Activated naive CD4-positive, alpha-beta T cell treated with Interleukin-2 at 50 U/mL for 16 hours (primary cell): Measurements from ENCODE around the gene MYD88.

Experiments used
- DNase-seq: peaks from one replicate; pipeline ENCODE4 v3.0.0-alpha.2; 2020

The MYD88 gene

GRCh38 chr3:38138349-38139190 lies at the start of gene MYD88:
Gene MYD88, plus strand, starts transcription at chr3:38138661. Its CDS starts 40 bp downstream, at chr3:38138701.
- DNase-seq: peak; percentile 86

GRCh38 chr3:38089163-38089562 lies 49.3 kb upstream of the MYD88 start:
- DNase-seq: no peak

DNA sequence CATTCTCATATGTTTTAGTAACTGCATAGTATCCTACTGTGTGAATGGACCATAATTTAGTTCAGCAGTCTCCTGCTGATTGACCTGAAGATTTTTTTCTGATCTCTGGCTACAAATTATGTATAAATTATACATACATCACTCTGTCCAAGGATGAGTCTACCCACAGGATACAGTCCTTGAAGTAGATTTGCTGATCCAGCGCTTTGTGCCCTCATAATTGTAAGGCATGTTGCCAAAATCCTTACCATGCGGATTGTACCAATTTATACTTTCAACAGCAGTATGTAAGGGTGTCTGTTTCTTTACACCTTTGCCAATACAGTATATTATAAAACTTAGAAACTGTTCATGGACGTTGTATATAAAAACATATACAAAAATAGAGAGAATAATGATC lies 48.0 kb upstream of the MYD88 start:
- no peak for DNase-seq

GRCh38 chr3:38094999-38095398 lies 43.5 kb upstream of the MYD88 start:
- DNase-seq: no peak

- no peak for DNase-seq
Measured at GRCh38 chr3:38095669-38096483, 42.6 kb upstream of the MYD88 start.

- DNase-seq: no peak
Measured at GRCh38 chr3:38097446-38098375, 40.8 kb upstream of the MYD88 start.

DNA sequence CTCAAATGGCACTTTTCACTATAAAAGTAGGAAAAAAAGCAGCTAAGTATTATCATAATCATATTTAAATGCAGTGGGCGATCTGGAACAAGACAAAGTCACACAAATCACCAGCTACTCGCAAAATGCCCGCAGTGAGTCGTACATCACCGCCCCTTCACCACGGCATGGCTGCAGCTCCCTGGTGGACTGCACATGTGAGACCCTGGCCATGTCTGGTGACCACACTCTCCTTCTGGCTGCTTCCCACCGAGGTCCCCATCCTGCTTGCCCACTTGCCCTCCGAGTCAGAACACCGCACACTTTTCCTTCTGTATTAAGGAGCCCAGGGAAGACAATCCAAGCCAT lies 40.1 kb upstream of the MYD88 start:
- DNase-seq: no peak

DNA sequence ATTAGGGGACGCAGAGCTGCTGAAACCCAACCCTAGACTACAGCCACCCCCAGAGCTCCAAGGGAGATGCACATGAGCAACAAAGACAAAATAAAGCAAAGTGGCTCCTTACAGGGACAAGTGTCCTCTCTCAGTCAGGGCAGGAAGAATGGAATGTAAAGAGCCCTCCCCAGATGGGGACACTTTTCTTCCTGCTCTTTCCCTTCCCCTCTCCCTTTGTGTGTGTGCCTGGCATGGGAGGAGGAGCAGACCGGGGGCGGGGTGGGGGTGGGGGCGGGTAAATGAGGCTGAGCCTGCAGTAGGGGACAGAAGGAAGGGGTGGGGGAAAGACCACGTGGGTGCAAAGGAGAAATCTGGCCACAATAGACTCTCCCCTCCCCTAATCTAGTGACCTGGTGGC lies 38.9 kb upstream of the MYD88 start:
- DNase-seq: no peak

- no peak for DNase-seq
Measured at GRCh38 chr3:38100498-38100897, 38.0 kb upstream of the MYD88 start.

- DNase-seq: no peak
Measured at GRCh38 chr3:38101811-38102443, 36.5 kb upstream of the MYD88 start.

- no peak for DNase-seq
Measured at GRCh38 chr3:38102444-38102814, 36.0 kb upstream of the MYD88 start.

DNA sequence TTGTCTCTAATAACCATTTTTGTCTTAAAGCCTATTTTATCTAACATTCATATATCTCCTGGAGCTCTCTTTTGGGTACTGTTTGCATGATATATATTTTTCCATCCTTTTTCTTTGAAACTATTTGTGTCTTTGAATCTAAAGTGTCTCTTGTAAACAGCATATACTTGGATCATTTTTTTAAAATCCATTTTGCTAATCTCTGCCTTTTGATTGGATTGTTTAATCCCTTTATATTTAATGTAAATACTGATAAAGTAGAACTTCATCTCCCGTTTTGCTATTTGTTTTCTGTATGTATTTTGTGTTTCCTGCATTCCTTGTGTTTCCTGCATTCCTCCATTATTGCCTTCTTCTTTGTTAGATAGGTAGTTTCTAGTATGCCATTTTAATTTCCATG lies 32.9 kb upstream of the MYD88 start:
- no peak for DNase-seq

DNA sequence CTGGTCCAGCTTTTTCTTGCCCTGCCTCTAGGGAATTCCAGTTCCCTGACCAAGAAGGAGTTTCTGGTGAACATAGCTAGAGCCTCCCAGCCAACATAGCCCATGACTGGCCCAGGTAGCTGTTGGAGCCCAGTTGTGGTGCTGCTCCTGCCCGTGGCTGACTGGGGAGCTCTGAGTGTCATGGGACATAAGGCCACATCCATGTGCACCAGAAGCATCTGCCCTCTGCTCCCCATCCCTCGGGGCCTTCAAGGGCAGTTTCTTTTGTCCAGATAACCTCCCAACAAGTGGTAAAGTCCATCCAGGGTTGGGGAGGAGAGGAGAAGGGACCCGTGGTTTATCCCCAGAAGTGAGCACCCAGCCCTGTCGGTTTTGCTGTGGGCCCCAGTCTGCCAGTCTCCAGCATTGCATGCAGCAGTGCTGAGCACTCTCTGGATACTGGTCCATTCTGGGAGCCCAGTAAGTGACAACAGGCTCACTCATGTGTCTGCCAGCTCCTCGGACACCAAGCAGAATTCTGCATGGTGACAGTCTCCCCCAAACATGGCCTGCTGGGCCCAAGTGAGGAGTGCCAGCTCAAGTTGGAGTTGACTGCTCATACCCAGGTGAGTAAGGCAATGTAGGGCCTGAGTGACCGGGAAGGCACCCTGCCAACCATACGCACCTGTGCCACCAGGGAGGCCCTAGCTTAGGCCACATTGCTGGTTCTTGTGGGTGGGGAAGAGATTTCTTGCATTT lies 30.4 kb upstream of the MYD88 start:
- DNase-seq: no peak

DNA sequence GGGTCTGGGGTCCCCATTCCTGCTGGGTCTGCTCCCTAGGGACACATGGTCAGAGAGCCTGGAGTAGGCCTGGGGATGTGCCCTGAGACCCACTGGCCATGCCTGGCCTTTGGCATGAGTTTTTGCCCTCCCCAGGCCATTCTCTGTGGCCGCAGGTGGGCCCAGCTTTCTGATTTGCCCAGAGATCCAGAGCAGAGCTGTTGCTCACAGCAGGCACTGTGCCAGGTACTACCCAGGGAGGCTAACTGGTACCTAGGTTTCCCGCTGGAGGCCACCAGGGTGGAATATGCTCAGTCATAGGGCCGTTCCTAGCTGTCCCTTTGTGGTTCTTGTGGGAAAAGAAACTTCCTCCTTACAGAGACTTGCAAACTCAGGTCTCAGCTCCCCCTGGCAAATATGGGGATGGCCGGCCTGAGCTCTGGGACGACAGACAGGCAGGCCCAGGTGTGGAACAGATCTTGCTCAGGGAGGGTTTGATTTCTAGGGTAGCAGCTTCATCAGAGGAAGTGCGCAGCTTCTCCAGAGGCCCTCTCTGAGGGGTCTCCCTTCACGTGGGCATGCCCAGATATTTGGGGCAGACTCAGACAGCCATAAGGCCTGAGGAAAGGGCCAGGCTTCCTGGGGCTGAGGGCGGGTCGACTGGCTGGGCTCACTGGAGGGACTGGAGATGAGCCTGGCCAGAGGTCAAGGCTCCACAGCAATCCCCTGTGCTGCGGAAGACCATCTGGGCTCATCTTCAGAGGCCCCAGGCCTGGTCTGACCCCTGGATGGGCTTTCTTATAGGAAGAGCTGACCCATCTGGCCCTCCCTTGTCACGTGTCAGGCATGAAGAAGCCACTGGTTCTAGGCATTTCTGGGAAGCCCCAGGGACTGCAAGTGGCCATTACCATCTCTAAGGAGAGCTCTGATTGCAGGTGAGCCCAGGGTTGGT lies 29.5 kb upstream of the MYD88 start:
- DNase-seq: no peak

- DNase-seq: no peak
Measured at GRCh38 chr3:38109580-38110313, 28.7 kb upstream of the MYD88 start.

DNA sequence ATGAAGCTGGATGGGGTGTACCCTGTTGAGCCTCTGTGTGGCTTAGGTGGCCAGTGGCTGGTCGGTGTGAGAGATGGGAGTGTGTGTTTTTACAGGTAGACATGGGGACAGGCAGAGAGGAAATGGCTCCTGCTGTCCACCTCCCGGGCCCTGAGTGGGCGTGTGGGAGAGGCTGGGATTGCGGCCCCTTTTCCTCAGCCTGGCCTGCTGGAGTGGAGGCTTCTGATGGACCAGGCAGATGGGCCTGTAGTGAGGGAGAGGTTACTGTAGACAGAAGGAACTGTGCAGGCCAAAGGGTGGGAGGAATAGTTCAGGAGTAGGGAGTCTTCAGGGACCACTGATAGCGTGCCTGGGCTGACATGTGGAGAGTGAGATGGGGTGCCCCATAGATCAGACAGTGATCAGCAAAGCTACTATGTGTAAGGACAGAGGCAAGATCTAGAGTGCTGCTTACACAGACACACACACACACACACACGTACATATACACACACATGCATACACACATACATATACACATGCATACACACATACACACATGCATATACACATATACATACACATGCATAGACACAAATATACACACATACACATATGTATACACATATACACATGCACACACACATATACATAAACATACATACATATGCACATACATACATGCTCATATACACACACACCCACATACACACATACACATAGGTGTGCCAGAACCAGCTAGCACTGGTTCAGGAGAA lies 28.0 kb upstream of the MYD88 start:
- DNase-seq: no peak

GRCh38 chr3:38111201-38111600 lies 27.3 kb upstream of the MYD88 start:
- DNase-seq: no peak

GRCh38 chr3:38111696-38112377 lies 26.6 kb upstream of the MYD88 start:
- DNase-seq: no peak

DNA sequence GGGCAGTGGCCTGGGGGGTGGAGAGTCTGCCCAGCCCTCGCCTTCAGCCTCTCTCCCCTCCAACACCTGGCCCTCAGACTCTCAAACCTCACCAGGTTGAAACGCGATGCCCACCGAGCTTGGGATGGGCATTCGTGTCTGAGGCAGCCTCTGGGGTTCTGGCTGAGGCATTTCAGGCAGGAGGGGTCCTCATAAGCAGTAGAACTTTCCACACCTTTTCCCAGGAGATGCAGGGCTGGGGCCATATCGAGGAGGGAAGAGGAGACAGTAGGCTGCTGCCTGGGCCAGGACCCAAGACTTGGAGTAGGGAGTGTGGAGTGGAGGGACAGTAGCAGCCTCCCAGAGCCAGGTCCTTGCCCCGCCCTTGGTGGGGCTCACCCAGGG lies 26.1 kb upstream of the MYD88 start:
- no peak for DNase-seq
